HCT116 (cell line): ENCODE measurements around the gene ZNF516.

ENCODE experiments used
- EZH2 ChIP-seq: fragments of 200-600 bp; sonication (generic); IDR thresholded peaks from 2 replicates; pipeline ENCODE4 v1.6.1; 2017; ENCODE audit warnings: antibody characterized with exemption, mixed run types
- EZH2phosphoT487 ChIP-seq: fragments of 200-600 bp; IDR thresholded peaks from 2 replicates; pipeline ENCODE4 v1.6.1; 2018; ENCODE audit warnings: antibody characterized with exemption, borderline replicate concordance
- TCF7L2 ChIP-seq: IDR thresholded peaks from 2 replicates; pipeline ENCODE4 v1.7.0; 2011; ENCODE audit warnings: borderline replicate concordance, inconsistent platforms; ENCODE audit not compliant: insufficient read depth, insufficient read length; ENCODE audit errors: extremely low read depth
- TF ChIP-seq, protein P1 (sequence below): IDR thresholded peaks from 2 replicates; pipeline ENCODE4 v1.6.1; 2012; ENCODE audit warnings: low read depth
- TF ChIP-seq, protein P2 (sequence below), 3 experiments: fragments of 200-600 bp in 1 of 3; sonication (generic) in 1 of 3; IDR thresholded peaks in 2 of 3; conservative IDR thresholded peaks in 1 of 3; 2 replicates each; pipeline ENCODE4 v1.5.1; 2012 to 2017; ENCODE audit warnings: low read depth in 2 of 3, low read length in 2 of 3, antibody characterized with exemption in 1 of 3, borderline replicate concordance in 1 of 3, control low read depth in 1 of 3, mild to moderate bottlenecking in 1 of 3, mixed read lengths in 1 of 3, mixed run types in 1 of 3, moderate library complexity in 1 of 3; ENCODE audit not compliant: insufficient read depth in 1 of 3

DNA sequence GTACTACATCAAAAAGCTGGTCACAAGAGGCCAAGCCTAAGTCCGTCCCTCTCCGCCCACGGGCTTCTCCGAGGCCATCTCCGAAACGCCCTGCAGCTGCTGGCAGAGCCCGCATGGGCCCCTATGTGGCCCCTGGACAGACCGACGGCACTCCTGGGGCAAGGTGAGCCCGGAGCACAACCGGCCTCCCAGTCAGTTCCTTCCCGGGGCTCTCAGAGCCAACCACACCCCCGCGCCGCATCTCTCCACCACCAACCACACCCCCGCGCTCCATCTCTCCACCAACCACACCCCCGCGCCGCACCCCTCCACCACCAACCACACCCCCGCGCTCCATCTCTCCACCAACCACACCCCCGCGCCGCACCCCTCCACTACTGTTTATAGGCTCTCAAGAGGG, 93.5 kb downstream of the ZNF516 start:
- TF ChIP-seq, protein P1, sequence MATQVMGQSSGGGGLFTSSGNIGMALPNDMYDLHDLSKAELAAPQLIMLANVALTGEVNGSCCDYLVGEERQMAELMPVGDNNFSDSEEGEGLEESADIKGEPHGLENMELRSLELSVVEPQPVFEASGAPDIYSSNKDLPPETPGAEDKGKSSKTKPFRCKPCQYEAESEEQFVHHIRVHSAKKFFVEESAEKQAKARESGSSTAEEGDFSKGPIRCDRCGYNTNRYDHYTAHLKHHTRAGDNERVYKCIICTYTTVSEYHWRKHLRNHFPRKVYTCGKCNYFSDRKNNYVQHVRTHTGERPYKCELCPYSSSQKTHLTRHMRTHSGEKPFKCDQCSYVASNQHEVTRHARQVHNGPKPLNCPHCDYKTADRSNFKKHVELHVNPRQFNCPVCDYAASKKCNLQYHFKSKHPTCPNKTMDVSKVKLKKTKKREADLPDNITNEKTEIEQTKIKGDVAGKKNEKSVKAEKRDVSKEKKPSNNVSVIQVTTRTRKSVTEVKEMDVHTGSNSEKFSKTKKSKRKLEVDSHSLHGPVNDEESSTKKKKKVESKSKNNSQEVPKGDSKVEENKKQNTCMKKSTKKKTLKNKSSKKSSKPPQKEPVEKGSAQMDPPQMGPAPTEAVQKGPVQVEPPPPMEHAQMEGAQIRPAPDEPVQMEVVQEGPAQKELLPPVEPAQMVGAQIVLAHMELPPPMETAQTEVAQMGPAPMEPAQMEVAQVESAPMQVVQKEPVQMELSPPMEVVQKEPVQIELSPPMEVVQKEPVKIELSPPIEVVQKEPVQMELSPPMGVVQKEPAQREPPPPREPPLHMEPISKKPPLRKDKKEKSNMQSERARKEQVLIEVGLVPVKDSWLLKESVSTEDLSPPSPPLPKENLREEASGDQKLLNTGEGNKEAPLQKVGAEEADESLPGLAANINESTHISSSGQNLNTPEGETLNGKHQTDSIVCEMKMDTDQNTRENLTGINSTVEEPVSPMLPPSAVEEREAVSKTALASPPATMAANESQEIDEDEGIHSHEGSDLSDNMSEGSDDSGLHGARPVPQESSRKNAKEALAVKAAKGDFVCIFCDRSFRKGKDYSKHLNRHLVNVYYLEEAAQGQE, result no peak
- TF ChIP-seq TCF7L2, result no peak
- TF ChIP-seq, protein P2, sequence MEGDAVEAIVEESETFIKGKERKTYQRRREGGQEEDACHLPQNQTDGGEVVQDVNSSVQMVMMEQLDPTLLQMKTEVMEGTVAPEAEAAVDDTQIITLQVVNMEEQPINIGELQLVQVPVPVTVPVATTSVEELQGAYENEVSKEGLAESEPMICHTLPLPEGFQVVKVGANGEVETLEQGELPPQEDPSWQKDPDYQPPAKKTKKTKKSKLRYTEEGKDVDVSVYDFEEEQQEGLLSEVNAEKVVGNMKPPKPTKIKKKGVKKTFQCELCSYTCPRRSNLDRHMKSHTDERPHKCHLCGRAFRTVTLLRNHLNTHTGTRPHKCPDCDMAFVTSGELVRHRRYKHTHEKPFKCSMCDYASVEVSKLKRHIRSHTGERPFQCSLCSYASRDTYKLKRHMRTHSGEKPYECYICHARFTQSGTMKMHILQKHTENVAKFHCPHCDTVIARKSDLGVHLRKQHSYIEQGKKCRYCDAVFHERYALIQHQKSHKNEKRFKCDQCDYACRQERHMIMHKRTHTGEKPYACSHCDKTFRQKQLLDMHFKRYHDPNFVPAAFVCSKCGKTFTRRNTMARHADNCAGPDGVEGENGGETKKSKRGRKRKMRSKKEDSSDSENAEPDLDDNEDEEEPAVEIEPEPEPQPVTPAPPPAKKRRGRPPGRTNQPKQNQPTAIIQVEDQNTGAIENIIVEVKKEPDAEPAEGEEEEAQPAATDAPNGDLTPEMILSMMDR (IDR thresholded peaks at IDR 0.05 in 2 of 3, conservative IDR thresholded peaks at IDR 0.05 in 1 of 3; ENCODE audit: borderline replicate concordance in 1 of 3, insufficient read depth in 1 of 3, low read depth in 2 of 3, low read length in 2 of 3), result no peak
- TF ChIP-seq EZH2, result no peak
- TF ChIP-seq EZH2phosphoT487, result no peak
